Progenitor cell of endocrine pancreas (in vitro differentiated cells): ENCODE results near the gene JADE1. TPM values are rescaled to one million over a fixed set of nuclear protein-coding genes. Genes with fewer than 3 reads are reported as not detected.

Source experiments
- DNase-seq: peaks from one replicate; pipeline ENCODE4 v3.0.0; 2021; ENCODE audit warnings: low spot score; ENCODE audit not compliant: unreplicated experiment
- H3K27ac Mint-ChIP-seq: 2 replicates; pipeline ENCODE4 v1.8.0; 2021; ENCODE audit warnings: mild to moderate bottlenecking, moderate library complexity, mixed read lengths
- H3K27me3 Mint-ChIP-seq: 2 replicates; pipeline ENCODE4 v1.8.0; 2021; ENCODE audit warnings: mixed read lengths
- H3K36me3 Mint-ChIP-seq: 2 replicates; pipeline ENCODE4 v1.8.0; 2022; ENCODE audit warnings: mixed read lengths; ENCODE audit not compliant: insufficient read depth
- H3K4me1 Mint-ChIP-seq: 2 replicates; pipeline ENCODE4 v1.8.0; 2021; ENCODE audit warnings: low read depth, mixed read lengths
- H3K4me3 Mint-ChIP-seq: 2 replicates; pipeline ENCODE4 v1.8.0; 2021; ENCODE audit warnings: low read depth, mild to moderate bottlenecking, moderate library complexity, mixed read lengths
- H3K9me3 Mint-ChIP-seq: 2 replicates; pipeline ENCODE4 v1.8.0; 2021; ENCODE audit warnings: low read depth, mixed read lengths
- CTCF ChIP-seq: fragments of 200-600 bp; sonication (generic); IDR thresholded peaks from one replicate; pipeline ENCODE4 v1.5.0; 2021; ENCODE audit warnings: antibody characterized with exemption, mild to moderate bottlenecking; ENCODE audit not compliant: unreplicated experiment
- total RNA-seq: library from RNA; stranded (reverse); gene quantifications from 2 replicates; pipeline ENCODE4 v1.2.1, GENCODE V29; 2021

Gene JADE1
- total RNA-seq, 1 donor from 2014 or later: 35.3 TPM

DNA sequence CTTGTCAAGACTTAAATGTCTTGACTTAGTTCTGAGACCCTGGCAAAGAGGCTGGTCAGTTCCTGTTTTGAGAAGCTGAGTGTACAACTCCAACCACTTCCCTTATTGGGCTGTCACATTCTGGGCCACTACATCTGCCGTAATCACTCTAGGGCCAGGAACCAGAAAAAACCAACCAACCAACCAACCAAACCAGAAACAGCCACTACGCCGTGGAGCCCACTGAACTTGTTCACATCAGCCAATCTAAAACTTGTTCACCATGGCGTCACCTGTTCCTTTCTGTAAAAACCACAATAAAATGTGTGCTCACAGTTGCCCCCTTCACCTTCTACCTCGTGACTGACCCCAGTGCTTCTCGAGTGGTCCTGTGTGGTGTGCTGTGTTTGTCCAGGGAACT lies 107.3 kb downstream of the JADE1 start:
- no peak overlapping the region for H3K4me3 Mint-ChIP-seq
- TF ChIP-seq CTCF: no peak
- no peaks in the 10 kb centered on the region for H3K27me3 Mint-ChIP-seq
- no peaks in the 10 kb centered on the region for H3K36me3 Mint-ChIP-seq
- DNase-seq: no peak
- H3K9me3 Mint-ChIP-seq: peaks cover 10% of the 10 kb centered on the region
- H3K27ac Mint-ChIP-seq: no peak overlapping the region
- no peaks in the 10 kb centered on the region for H3K4me1 Mint-ChIP-seq

DNA sequence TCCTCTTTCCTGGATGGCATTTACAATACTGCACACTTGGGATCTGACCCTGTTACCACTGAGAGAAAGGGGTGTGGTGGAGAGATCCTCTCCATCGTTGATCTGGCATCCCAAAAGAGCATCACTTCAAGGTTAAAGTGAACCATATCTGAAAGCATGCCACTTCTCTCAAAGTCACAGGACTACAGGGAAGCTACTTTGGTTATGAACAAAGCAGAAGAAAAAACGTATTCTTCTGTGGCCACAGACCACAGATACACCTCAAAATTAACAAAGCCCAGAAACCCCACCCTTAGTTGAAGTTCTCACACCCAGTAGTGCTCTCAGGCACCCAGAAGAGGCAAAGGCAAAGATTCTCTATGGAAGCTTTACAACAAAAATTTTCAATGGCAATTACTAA lies 108.3 kb downstream of the JADE1 start:
- H3K4me3 Mint-ChIP-seq: no peak overlapping the region
- TF ChIP-seq CTCF: no peak
- no peaks in the 10 kb centered on the region for H3K36me3 Mint-ChIP-seq
- no peak for DNase-seq
- H3K27me3 Mint-ChIP-seq: no peaks in the 10 kb centered on the region
- no peaks in the 10 kb centered on the region for H3K4me1 Mint-ChIP-seq
- no peak overlapping the region for H3K27ac Mint-ChIP-seq
- peaks cover 10% of the 10 kb centered on the region for H3K9me3 Mint-ChIP-seq

DNA sequence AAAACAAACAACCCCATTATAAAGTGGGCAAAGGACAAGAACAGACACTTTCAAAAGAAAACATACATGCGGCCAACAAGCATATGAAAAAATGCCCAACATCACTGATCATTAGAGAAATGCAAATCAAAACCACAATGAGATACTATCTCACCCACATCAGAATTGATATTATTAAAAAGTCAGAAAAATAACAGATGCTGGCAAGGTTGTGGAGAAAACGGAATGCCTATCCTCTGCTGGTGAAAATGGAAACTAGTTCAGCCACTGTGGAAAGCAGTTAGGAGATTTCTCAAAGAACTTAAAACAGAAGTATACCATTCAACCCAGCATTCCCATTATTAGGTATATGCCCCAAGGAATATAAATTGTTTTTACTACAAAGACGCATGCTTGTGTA lies 112.5 kb downstream of the JADE1 start:
- no peak for TF ChIP-seq CTCF
- no peak for DNase-seq
- H3K27me3 Mint-ChIP-seq: no peaks in the 10 kb centered on the region
- no peak overlapping the region for H3K27ac Mint-ChIP-seq
- H3K36me3 Mint-ChIP-seq: peaks cover 5% of the 10 kb centered on the region
- H3K4me1 Mint-ChIP-seq: no peaks in the 10 kb centered on the region
- H3K9me3 Mint-ChIP-seq: peaks cover 10% of the 10 kb centered on the region
- no peak overlapping the region for H3K4me3 Mint-ChIP-seq
